ENCODE results near the gene PATJ.

GRCh38 chr1:61980561-61980960 is 238.3 kb downstream of the PATJ start:
- TF ChIP-seq CTCF (IDR thresholded peaks at IDR 0.05) (no peak), POLR2A (IDR thresholded peaks at IDR 0.05) (no peak)

All from stomach (tissue), 4 donors.